K562 (cell line): ENCODE data around the gene EME1. TPM values are rescaled to one million over a fixed set of nuclear protein-coding genes. Genes with fewer than 3 reads are reported as not detected.
A peak's percentile ranks its signal among the peaks of the same experiment; 100 is the strongest.

ENCODE experiments used
- ATAC-seq: fragments of 200-7000 bp; cut with Tn5 transposase; 3 replicates; pipeline ENCODE4 v1.9.1; 2020; ENCODE audit warnings: moderate library complexity
- BruUV-seq: library from RNA; stranded (reverse); fragments of 400-500 nt; replicated peaks from 2 replicates; lab custom pipeline; 2021; lab: Mats Ljungman, UMichigan
- CTCF ChIA-PET: fragments of 300-600 bp; formaldehyde crosslinking; extraction: SDS; loops from one replicate; lab custom pipeline; 2021; ENCODE audit warnings: low intra/inter-chr PET ratio; lab: Yijun Ruan, JAX
- POLR2A ChIA-PET: fragments of 300-600, 350-650 bp; sonication (Branson Sonifier 250); formaldehyde crosslinking; extraction: SDS; loops from one replicate; lab custom pipeline; 2021; ENCODE audit warnings: antibody characterized with exemption, inconsistent platforms; lab: Yijun Ruan, JAX
- DNase-seq, 4 experiments: peaks; one replicate each; pipeline versions ENCODE4 v3.0.0 to v3.0.0-alpha.2; 2011 to 2018; ENCODE audit warnings: low spot score in 3 of 4, mixed read lengths in 3 of 4; ENCODE audit errors: extremely low read depth in 1 of 4
- FAIRE-seq: peaks from 2 replicates; lab custom pipeline; 2011; peaks lifted over from hg19 to GRCh38; lab: Jason Lieb, UNC
- H2AFZ ChIP-seq: 2 replicates; pipeline ENCODE4 v1.6.0; 2011; ENCODE audit warnings: low read depth, low read length, control low read depth, inconsistent platforms
- H3K27ac ChIP-seq: fragments of 200-600 bp; 3 replicates; pipeline ENCODE4 v1.8.0; 2011; ENCODE audit warnings: low read depth, mild to moderate bottlenecking, control low read depth, inconsistent platforms, low read length, moderate library complexity, mixed read lengths; ENCODE audit errors: extremely low read depth
- H3K27me3 ChIP-seq, 2 experiments: fragments of 300-600 bp in 1 of 2; 2 replicates in 1 of 2; 3 replicates in 1 of 2; pipeline versions ENCODE4 v1.6.0 to v1.8.0; 2011; ENCODE audit warnings: inconsistent platforms in 2 of 2, low read length in 2 of 2, mild to moderate bottlenecking in 1 of 2, mixed read lengths in 1 of 2, moderate library complexity in 1 of 2; ENCODE audit not compliant: control insufficient read depth in 2 of 2, insufficient read depth in 2 of 2
- H3K36me3 ChIP-seq: fragments of 300-600 bp; 3 replicates; pipeline ENCODE4 v1.8.0; 2011; ENCODE audit warnings: mild to moderate bottlenecking, low read length, inconsistent platforms; ENCODE audit not compliant: control insufficient read depth, insufficient read depth
- H3K4me1 ChIP-seq, 2 experiments: fragments of 200-600 bp in 1 of 2; replicated peaks in 1 of 2; 2 replicates in 1 of 2; 3 replicates in 1 of 2; pipeline versions ENCODE4 v1.5.1 to v1.8.0; 2011; ENCODE audit warnings: inconsistent platforms in 2 of 2, low read length in 2 of 2, mild to moderate bottlenecking in 1 of 2, mixed read lengths in 1 of 2, moderate library complexity in 1 of 2; ENCODE audit not compliant: control insufficient read depth in 2 of 2, insufficient read depth in 2 of 2
- H3K4me2 ChIP-seq: 2 replicates; pipeline ENCODE4 v1.6.1; 2011; ENCODE audit warnings: low read length, control low read depth, inconsistent platforms, mixed read lengths; ENCODE audit not compliant: insufficient read depth
- H3K4me3 ChIP-seq: fragments of 200-600 bp; sonication (generic), shearing (Covaris generic); 2 replicates; pipeline ENCODE4 v1.5.1; 2016; ENCODE audit warnings: control low read depth, inconsistent platforms
- H3K79me2 ChIP-seq: fragments of 200-600 bp; 3 replicates; pipeline ENCODE4 v1.8.0; 2011; ENCODE audit warnings: low read length, inconsistent platforms; ENCODE audit not compliant: control insufficient read depth, insufficient read depth
- H3K9ac ChIP-seq, 2 experiments: 2 replicates each; pipeline versions ENCODE4 v1.6.0 to v1.6.1; 2011; ENCODE audit warnings: low read depth in 2 of 2, low read length in 2 of 2, control low read depth in 1 of 2, inconsistent platforms in 1 of 2, mild to moderate bottlenecking in 1 of 2, mixed read lengths in 1 of 2; ENCODE audit not compliant: insufficient read depth in 1 of 2
- H3K9me1 ChIP-seq: one replicate; pipeline ENCODE4 v1.6.0; 2011; ENCODE audit warnings: inconsistent platforms, mild to moderate bottlenecking, low read length, moderate library complexity; ENCODE audit not compliant: control insufficient read depth, insufficient read depth
- H3K9me3 ChIP-seq: replicated peaks from 2 replicates; pipeline ENCODE4 v1.5.1; 2011; ENCODE audit warnings: low read depth, low read length, inconsistent platforms; ENCODE audit not compliant: control insufficient read depth, insufficient read depth
- H4K20me1 ChIP-seq: replicated peaks from 2 replicates; pipeline ENCODE4 v1.6.1; 2011; ENCODE audit warnings: low read length, inconsistent platforms, mixed read lengths; ENCODE audit not compliant: control insufficient read depth, insufficient read depth
- ARID1B ChIP-seq: fragments of 450-650 bp; IDR thresholded peaks from 2 replicates; pipeline ENCODE4 v1.6.1; 2016; ENCODE audit warnings: antibody characterized with exemption, mild to moderate bottlenecking, inconsistent platforms
- BRD4 ChIP-seq: fragments of 200-600 bp; sonication (generic); IDR thresholded peaks from 2 replicates; pipeline ENCODE4 v1.6.1; 2017; ENCODE audit warnings: inconsistent platforms
- CBFA2T2 ChIP-seq: fragments of 450-650 bp; conservative IDR thresholded peaks from 2 replicates; pipeline ENCODE4 v1.6.1; 2017; ENCODE audit warnings: mild to moderate bottlenecking
- CBFA2T3 ChIP-seq: fragments of 450-650 bp; IDR thresholded peaks from 2 replicates; pipeline ENCODE4 v1.6.1; 2017
- CREM ChIP-seq: IDR thresholded peaks from 2 replicates; pipeline ENCODE4 v1.6.1; 2014; ENCODE audit warnings: antibody characterized with exemption, low read depth
- ETV6 ChIP-seq, 3 experiments: fragments of 150-350 bp in 1 of 3; sonication (generic) in 1 of 3; formaldehyde crosslinking in 1 of 3; IDR thresholded peaks; 2 replicates each; pipeline versions ENCODE4 v1.6.1 to v1.8.0; 2014 to 2022; ENCODE audit warnings: borderline replicate concordance in 2 of 3, low read depth in 2 of 3, antibody characterized with exemption in 1 of 3, low read length in 1 of 3, mild to moderate bottlenecking in 1 of 3, missing genetic modification reagents in 1 of 3
- FOSL1 ChIP-seq: fragments of 200-800 bp; sonication (Bioruptor generic); conservative IDR thresholded peaks from 2 replicates; pipeline ENCODE4 v1.6.1; 2016; ENCODE audit warnings: missing genetic modification characterization, missing compliant biosample characterization
- KLF16 ChIP-seq: IDR thresholded peaks from 2 replicates; pipeline ENCODE4 v1.6.1; 2016; ENCODE audit warnings: antibody characterized with exemption
- MEIS2 ChIP-seq: fragments of 450-650 bp; IDR thresholded peaks from 2 replicates; pipeline ENCODE4 v1.6.1; 2014; ENCODE audit warnings: mild to moderate bottlenecking; ENCODE audit not compliant: partially characterized antibody
- MIER1 ChIP-seq: fragments of 450-650 bp; IDR thresholded peaks from 2 replicates; pipeline ENCODE4 v1.6.1; 2016; ENCODE audit warnings: antibody characterized with exemption, mild to moderate bottlenecking, low read depth
- NFE2 ChIP-seq: IDR thresholded peaks from 2 replicates; pipeline ENCODE4 v1.6.1; 2014; ENCODE audit warnings: antibody characterized with exemption, low read depth
- PHB2 ChIP-seq: fragments of 450-650 bp; IDR thresholded peaks from 2 replicates; pipeline ENCODE4 v1.6.1; 2017; ENCODE audit warnings: low read depth
- POLR3G ChIP-seq: IDR thresholded peaks from 2 replicates; pipeline ENCODE4 v1.6.1; 2011; ENCODE audit not compliant: insufficient read length, insufficient replicate concordance; ENCODE audit errors: extremely low read depth
- PRDM10 ChIP-seq: fragments of 450-650 bp; IDR thresholded peaks from 2 replicates; pipeline ENCODE4 v1.6.1; 2018; ENCODE audit not compliant: partially characterized antibody
- PTBP1 ChIP-seq: fragments of 200-400 bp; formaldehyde crosslinking; IDR thresholded peaks from 2 replicates; pipeline ENCODE4 v1.6.1; 2017; ENCODE audit warnings: low read depth, low read length
- SMAD3 ChIP-seq: fragments of 450-650 bp; formaldehyde crosslinking; conservative IDR thresholded peaks from 2 replicates; pipeline ENCODE4 v1.4.0; 2020; ENCODE audit warnings: mild to moderate bottlenecking
- TCF3 ChIP-seq: sonication (generic); formaldehyde crosslinking; IDR thresholded peaks from 2 replicates; pipeline ENCODE4 v1.4.0; 2020; ENCODE audit warnings: mild to moderate bottlenecking, missing genetic modification reagents
- THAP12 ChIP-seq: fragments of 250-450 bp; sonication (Bioruptor Pico); IDR thresholded peaks from 2 replicates; pipeline ENCODE4 v1.9.0; 2021; ENCODE audit warnings: mild to moderate bottlenecking, inconsistent platforms
- ZNF197 ChIP-seq: fragments of 200-800 bp; sonication (Bioruptor generic); IDR thresholded peaks from 2 replicates; pipeline ENCODE4 v1.6.1; 2016; ENCODE audit warnings: low read depth, missing genetic modification characterization, missing compliant biosample characterization
- WGBS: fragments of 100-300 bp; shearing (Covaris generic); methylation state at CpG from one replicate; pipeline ENCODE4 v1.1.6; 2016; ENCODE audit warnings: low coverage, mixed read lengths; ENCODE audit not compliant: insufficient coverage; ENCODE audit errors: missing lambda C conversion rate; 5-methylcytosine and 5-hydroxymethylcytosine counted together
- in situ Hi-C: fragments of 300-500 bp; cut with MboI; formaldehyde crosslinking; loops from 4 replicates; pipeline ENCODE4 v1.15.0; 2018; ENCODE audit warnings: inconsistent platforms, mixed read lengths
- intact Hi-C: fragments of 100-400 bp; cut with micrococcal nuclease; formaldehyde crosslinking; loops from 2 replicates; pipeline ENCODE4 v1.14.2; 2022
- polyA plus RNA-seq, 8 experiments: library from polyadenylated mRNA; depleted of rRNA in 4 of 8; stranded (reverse) in 5 of 8; unstranded in 3 of 8; fragments of >200 nt; fragmentation: Nextera tagmentation in 2 of 8; fragmentation: Illumina TruSeq in 1 of 8; extraction: Ambion mirVana in 2 of 8; extraction: Trizol in 1 of 8; gene quantifications; 2 replicates each; pipeline versions ENCODE4 v1.2.1 to v1.2.3, GENCODE V29; 2011 to 2014; ENCODE audit warnings: inconsistent platforms in 1 of 8, missing spikeins in 1 of 8
- total RNA-seq, 7 experiments: library from RNA; depleted of rRNA in 6 of 7; stranded (reverse); fragments of >200 nt in 6 of 7; fragmentation: Illumina TruSeq in 2 of 7; extraction: Trizol in 2 of 7; gene quantifications; 2 replicates each; pipeline versions ENCODE4 v1.2.1 to v1.2.3, GENCODE V29; 2011 to 2021; ENCODE audit warnings: low replicate concordance in 1 of 7

Gene EME1
- total and polyA plus RNA-seq, 9 of the 15 experiments (the other 6 are each of a cell fraction or from before 2014, with no cell fraction given): 14.6 to 44.1 (median 24.0) TPM

- Histone ChIP-seq H3K4me1 (no peaks in the 10 kb centered on the region; a peak in 2 of 5 replicates), H3K4me2 (no peak overlapping the region), H3K27ac (no peak overlapping the region), H4K20me1 (no peaks in the 10 kb centered on the region), H3K79me2 (no peaks in the 10 kb centered on the region), H3K27me3 (peaks cover 0 to 9% of the 10 kb centered on the region in 2 experiments; a peak in 2 of 5 replicates), H3K9me1 (no peaks in the 10 kb centered on the region), H3K4me3 (no peak overlapping the region), H3K9me3 (peaks cover 6% of the 10 kb centered on the region), H3K36me3 (no peaks in the 10 kb centered on the region), H2AFZ (peak overlapping the region; percentile 62; the same call in 1 of the 2 replicates), H3K9ac (peak overlapping the region in 1 of 2 experiments; percentile 35; a peak in 1 of 4 replicates)
- in situ Hi-C loops: no loop called here
- FAIRE-seq (peak; percentile 77), DNase-seq (peak in 2 of 4 experiments; percentile 41 to 59), ATAC-seq (peak; percentile 75)
- intact Hi-C loops: no loop called here
- POLR2A ChIA-PET: interaction anchor here (0.6 kb wide), 1 partner anchor 150 kb away, joined by 4 read pairs; no protein-coding TSS in a partner anchor
- BruUV-seq: no TSS peak
- CTCF ChIA-PET: no interaction called here
- 21% methylated on average over 2 of the region's 2 CpGs for WGBS
- TF ChIP-seq BRD4 (no peak), SMAD3 (CRISPR knock-in tag) (no peak), MEIS2 (peak; percentile 4), MIER1 (no peak), KLF16 (peak; percentile 4; the same call in 1 of the 2 replicates), ARID1B (peak; percentile 17; the same call in 1 of the 2 replicates), POLR3G (no peak), PTBP1 (no peak), TCF3 (peak; percentile 77), ETV6 (IDR thresholded peaks at IDR 0.05; ENCODE audit: borderline replicate concordance in 1 of 2, low read depth in 2 of 2, low read length in 1 of 2) (no peak), ETV6 (CRISPR knock-in tag; IDR thresholded peaks at IDR 0.05; ENCODE audit: borderline replicate concordance) (no peak), PRDM10 (peak; percentile 88), ZNF197 (CRISPR knock-in tag) (no peak), CBFA2T3 (peak; percentile 77), NFE2 (no peak), CREM (peak; percentile 16; the same call in 1 of the 2 replicates), THAP12 (no peak), CBFA2T2 (peak; percentile 49), FOSL1 (peak; percentile 40; the same call in 1 of the 2 replicates), PHB2 (no peak)
These were observed 35.1 kb upstream of the EME1 start for GRCh38 chr17:50337956-50338355.
